ENCODE measurements around the gene SLAMF1. TPM values are rescaled to one million over a fixed set of nuclear protein-coding genes. Genes with fewer than 3 reads are reported as not detected.

Gene SLAMF1
- total and polyA plus RNA-seq, 7 experiments from 2014 or later: 14.6 to 90.3 (median 22.9) TPM

DNA sequence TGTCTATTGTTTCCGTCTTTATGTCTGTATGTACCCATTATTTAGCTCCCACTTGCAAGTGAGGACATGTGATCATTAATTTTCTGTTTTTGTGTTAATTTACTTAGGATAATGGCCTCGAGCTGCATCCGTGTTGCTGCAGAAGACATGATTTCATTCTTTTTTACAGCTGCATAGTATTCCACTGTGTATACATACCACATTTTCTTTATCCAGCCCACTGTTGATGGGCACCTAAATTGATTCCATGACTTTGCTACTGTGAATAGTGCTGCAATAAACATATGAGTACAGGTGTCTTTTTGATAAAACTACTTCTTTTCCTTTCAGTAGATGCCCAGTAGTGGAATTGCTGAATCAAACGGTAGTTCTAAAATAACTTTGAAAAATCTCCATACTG lies 12.7 kb upstream of the SLAMF1 start:
- H3K4me3 ChIP-seq (ENCODE audit: low read length): no peak overlapping the region
- peaks cover 23 to 60% of the 10 kb centered on the region in 2 donors for H3K4me1 ChIP-seq (ENCODE audit: control insufficient read depth in 2 of 2, insufficient read depth in 2 of 2, low read length in 2 of 2)
- no peaks in the 10 kb centered on the region for H3K27me3 ChIP-seq (ENCODE audit: control insufficient read depth in 2 of 2, insufficient read depth in 2 of 2, low read length in 2 of 2)
- Mint-ChIP-seq H3K4me1 (peaks cover 46 to 96% (median 83%) of the 10 kb centered on the region in 7 donors), H3K36me3 (peaks cover 0 to 28% (median 0%) of the 10 kb centered on the region in 5 donors), H3K9me3 (peaks cover 0 to 10% (median 0%) of the 10 kb centered on the region in 11 donors), H3K27me3 (no peaks in the 10 kb centered on the region), H3K27ac (peak overlapping the region in 4 of 9 donors; percentile 15 to 49 (median 36)), H3K4me3 (peak overlapping the region in 1 of 10 donors; percentile 41)
- no peaks in the 10 kb centered on the region for H3K36me3 ChIP-seq (ENCODE audit: control insufficient read depth in 2 of 3, insufficient read depth in 3 of 3, low read length in 3 of 3)
- no peak for DNase-seq
- no peaks in the 10 kb centered on the region for H3K9me3 ChIP-seq (ENCODE audit: control insufficient read depth in 2 of 3, low read length in 3 of 3)
- no peak overlapping the region for H3K27ac ChIP-seq (ENCODE audit: low read depth, low read length)
- CTCF ChIA-PET: no interaction called here
- intact Hi-C loops (cut with micrococcal nuclease): no loop called here
- POLR2A ChIA-PET: interaction anchor here (6.4 kb wide), 1 partner anchor 12 kb away, joined by 63 read pairs; the partner anchor contains the start of gene SLAMF1
- ATAC-seq: no peak

- Mint-ChIP-seq H3K27me3 (no peaks in the 10 kb centered on the region), H3K4me1 (peaks cover 40 to 96% (median 83%) of the 10 kb centered on the region in 7 donors), H3K27ac (peak overlapping the region; percentile 53 to 89 (median 80)), H3K9me3 (peaks cover 0 to 10% (median 0%) of the 10 kb centered on the region in 11 donors), H3K36me3 (peaks cover 0 to 26% (median 0%) of the 10 kb centered on the region in 5 donors), H3K4me3 (peak overlapping the region in 4 of 10 donors; percentile 40 to 60 (median 52))
- Histone ChIP-seq H3K27ac (ENCODE audit: low read depth, low read length) (no peak overlapping the region), H3K27me3 (ENCODE audit: control insufficient read depth in 2 of 2, insufficient read depth in 2 of 2, low read length in 2 of 2) (no peaks in the 10 kb centered on the region), H3K4me1 (ENCODE audit: control insufficient read depth in 2 of 2, insufficient read depth in 2 of 2, low read length in 2 of 2) (peaks cover 15 to 60% of the 10 kb centered on the region in 2 donors), H3K4me3 (ENCODE audit: low read length) (no peak overlapping the region), H3K9me3 (ENCODE audit: control insufficient read depth in 2 of 3, low read length in 3 of 3) (no peaks in the 10 kb centered on the region), H3K36me3 (ENCODE audit: control insufficient read depth in 2 of 3, insufficient read depth in 3 of 3, low read length in 3 of 3) (no peaks in the 10 kb centered on the region)
- DNase-seq (no peak), ATAC-seq (no peak)
- intact Hi-C loops (cut with micrococcal nuclease): no loop called here
- ChIA-PET CTCF (no interaction called here), POLR2A (interaction anchor here (0.7 to 6.4 kb wide), 2 partner anchors 11 to 85 kb away, joined by 3 to 63 read pairs; partner anchors contain the start of gene SLAMF1)
These were observed 12.0 kb upstream of the SLAMF1 start for GRCh38 chr1:160658814-160659193.

DNA sequence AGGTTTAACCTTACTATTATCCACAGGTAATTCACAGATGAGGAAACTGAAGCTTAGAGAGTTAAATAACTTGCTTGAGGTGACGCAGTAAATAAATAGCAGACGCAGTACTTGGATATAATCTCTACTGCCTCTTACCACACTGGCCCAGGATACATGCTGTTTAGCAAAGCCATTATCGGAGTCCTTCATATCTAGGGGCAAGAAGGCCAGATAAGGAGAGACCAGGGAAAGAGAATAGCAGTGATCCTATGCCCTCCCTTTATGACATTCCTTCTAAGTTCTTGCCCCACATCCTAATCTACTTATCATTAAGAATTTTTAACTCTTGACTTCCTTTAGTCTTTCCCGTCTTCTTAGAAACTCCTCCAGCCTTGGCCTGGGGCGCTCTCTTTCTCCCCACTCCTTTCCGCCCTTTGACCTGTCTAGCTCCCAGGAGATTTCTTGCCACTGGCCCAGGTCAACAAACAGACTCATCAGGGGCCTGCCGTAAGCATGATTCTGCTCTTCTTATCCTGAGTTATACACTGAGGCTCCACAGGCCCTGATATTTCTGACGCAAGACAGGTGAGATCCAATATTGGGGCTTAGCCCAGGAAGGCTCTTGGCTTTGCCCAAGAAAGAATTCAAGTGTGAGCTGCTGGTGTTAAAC lies 11.4 kb upstream of the SLAMF1 start:
- CTCF ChIA-PET: no interaction called here
- H3K4me3 Mint-ChIP-seq: peak overlapping the region in 9 of 10 donors; percentile 4 to 61 (median 51)
- Histone ChIP-seq H3K4me1 (ENCODE audit: control insufficient read depth in 2 of 2, insufficient read depth in 2 of 2, low read length in 2 of 2) (peaks cover 10 to 60% of the 10 kb centered on the region in 2 donors), H3K36me3 (ENCODE audit: control insufficient read depth in 2 of 3, insufficient read depth in 3 of 3, low read length in 3 of 3) (no peaks in the 10 kb centered on the region), H3K4me3 (ENCODE audit: low read length) (no peak overlapping the region), H3K27ac (ENCODE audit: low read depth, low read length) (peak overlapping the region; percentile 44), H3K27me3 (ENCODE audit: control insufficient read depth in 2 of 2, insufficient read depth in 2 of 2, low read length in 2 of 2) (no peaks in the 10 kb centered on the region), H3K9me3 (ENCODE audit: control insufficient read depth in 2 of 3, low read length in 3 of 3) (no peaks in the 10 kb centered on the region)
- peak overlapping the region; percentile 55 to 89 (median 83) for H3K27ac Mint-ChIP-seq
- intact Hi-C loops (cut with micrococcal nuclease): no loop called here
- H3K27me3 Mint-ChIP-seq: no peaks in the 10 kb centered on the region
- peaks cover 40 to 96% (median 84%) of the 10 kb centered on the region in 7 donors for H3K4me1 Mint-ChIP-seq
- peaks cover 0 to 26% (median 0%) of the 10 kb centered on the region in 5 donors for H3K36me3 Mint-ChIP-seq
- ATAC-seq (no peak), DNase-seq (no peak)
- peaks cover 0 to 10% (median 0%) of the 10 kb centered on the region in 11 donors for H3K9me3 Mint-ChIP-seq
- POLR2A ChIA-PET: interaction anchor here (0.7 to 6.4 kb wide), 2 partner anchors 10 to 86 kb away, joined by 3 to 63 read pairs; partner anchors contain the start of gene SLAMF1

- ATAC-seq (peak; percentile 29), DNase-seq (peak in 1 of 9 donors; percentile 29)
- ChIA-PET POLR2A (interaction anchor here (6.4 kb wide), 1 partner anchor 9 kb away, joined by 63 read pairs; the partner anchor contains the start of gene SLAMF1), CTCF (no interaction called here)
- H3K27ac ChIP-seq (ENCODE audit: low read depth, low read length): peak overlapping the region; percentile 44
- H3K4me3 ChIP-seq (ENCODE audit: low read length): no peak overlapping the region
- no peaks in the 10 kb centered on the region for H3K27me3 Mint-ChIP-seq
- peak overlapping the region in 9 of 10 donors; percentile 4 to 61 (median 55) for H3K4me3 Mint-ChIP-seq
- H3K27ac Mint-ChIP-seq: peak overlapping the region; percentile 7 to 89 (median 83)
- no peaks in the 10 kb centered on the region for H3K27me3 ChIP-seq (ENCODE audit: control insufficient read depth in 2 of 2, insufficient read depth in 2 of 2, low read length in 2 of 2)
- H3K36me3 ChIP-seq (ENCODE audit: control insufficient read depth in 2 of 3, insufficient read depth in 3 of 3, low read length in 3 of 3): no peaks in the 10 kb centered on the region
- H3K9me3 ChIP-seq (ENCODE audit: control insufficient read depth in 2 of 3, low read length in 3 of 3): no peaks in the 10 kb centered on the region
- intact Hi-C loops (cut with micrococcal nuclease): loop anchor here in 1 of 2 donors (2.0 kb wide), 1 partner anchor 17 kb away; no protein-coding TSS in a partner anchor
- H3K9me3 Mint-ChIP-seq: peaks cover 0 to 10% (median 0%) of the 10 kb centered on the region in 11 donors
- H3K36me3 Mint-ChIP-seq: peaks cover 0 to 26% (median 0%) of the 10 kb centered on the region in 5 donors
- H3K4me1 Mint-ChIP-seq: peaks cover 39 to 96% (median 84%) of the 10 kb centered on the region in 7 donors
- H3K4me1 ChIP-seq (ENCODE audit: control insufficient read depth in 2 of 2, insufficient read depth in 2 of 2, low read length in 2 of 2): peaks cover under 1 to 60% of the 10 kb centered on the region in 2 donors
These were observed 10.5 kb upstream of the SLAMF1 start for GRCh38 chr1:160657250-160657781.

DNA sequence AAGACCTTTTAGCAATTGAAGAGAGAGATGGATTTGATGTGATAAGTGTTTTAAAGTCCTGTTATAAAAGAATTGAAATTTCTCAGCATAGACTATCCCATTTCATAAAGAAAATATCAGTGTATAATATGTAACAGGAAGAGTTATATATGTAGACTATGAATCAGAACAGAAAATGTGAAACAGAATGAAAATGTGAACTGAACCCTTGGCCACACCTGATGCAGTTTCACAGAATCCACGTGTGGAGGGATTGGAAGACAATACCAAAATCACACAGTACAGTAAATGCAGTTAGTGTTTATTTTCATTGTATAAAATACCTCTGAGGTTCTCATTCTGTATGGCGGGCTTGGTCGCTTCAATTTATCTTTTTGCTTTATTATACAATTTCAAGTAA lies 9.9 kb upstream of the SLAMF1 start:
- ATAC-seq (no peak), DNase-seq (no peak)
- H3K36me3 Mint-ChIP-seq: peaks cover 0 to 23% (median 0%) of the 10 kb centered on the region in 5 donors
- H3K9me3 ChIP-seq (ENCODE audit: control insufficient read depth in 2 of 3, low read length in 3 of 3): no peaks in the 10 kb centered on the region
- ChIA-PET POLR2A (interaction anchor here (2.0 kb wide), 1 partner anchor 10 kb away, joined by 9 read pairs; the partner anchor contains the start of gene SLAMF1), CTCF (no interaction called here)
- no peak overlapping the region for H3K27ac ChIP-seq (ENCODE audit: low read depth, low read length)
- peak overlapping the region in 8 of 10 donors; percentile 25 to 61 (median 48) for H3K4me3 Mint-ChIP-seq
- peak overlapping the region in 8 of 9 donors; percentile 1 to 89 (median 70) for H3K27ac Mint-ChIP-seq
- no peak overlapping the region for H3K4me3 ChIP-seq (ENCODE audit: low read length)
- no peaks in the 10 kb centered on the region for H3K27me3 Mint-ChIP-seq
- peaks cover 0 to 65% of the 10 kb centered on the region in 2 donors for H3K4me1 ChIP-seq (ENCODE audit: control insufficient read depth in 2 of 2, insufficient read depth in 2 of 2, low read length in 2 of 2)
- peaks cover 41 to 96% (median 84%) of the 10 kb centered on the region in 7 donors for H3K4me1 Mint-ChIP-seq
- intact Hi-C loops (cut with micrococcal nuclease): loop anchor here in 1 of 2 donors (1.0 to 2.0 kb wide), 2 partner anchors 9 to 18 kb away; partner anchors contain the start of gene SLAMF1
- H3K36me3 ChIP-seq (ENCODE audit: control insufficient read depth in 2 of 3, insufficient read depth in 3 of 3, low read length in 3 of 3): no peaks in the 10 kb centered on the region
- H3K9me3 Mint-ChIP-seq: peaks cover 0 to 10% (median 0%) of the 10 kb centered on the region in 11 donors
- H3K27me3 ChIP-seq (ENCODE audit: control insufficient read depth in 2 of 2, insufficient read depth in 2 of 2, low read length in 2 of 2): no peaks in the 10 kb centered on the region

GRCh38 chr1:160653620-160654016 lies 6.8 kb upstream of the SLAMF1 start:
- Histone ChIP-seq H3K27me3 (ENCODE audit: control insufficient read depth in 2 of 2, insufficient read depth in 2 of 2, low read length in 2 of 2) (no peaks in the 10 kb centered on the region), H3K27ac (ENCODE audit: low read depth, low read length) (peak overlapping the region; percentile 55), H3K36me3 (ENCODE audit: control insufficient read depth in 2 of 3, insufficient read depth in 3 of 3, low read length in 3 of 3) (no peaks in the 10 kb centered on the region), H3K4me3 (ENCODE audit: low read length) (no peak overlapping the region), H3K9me3 (ENCODE audit: control insufficient read depth in 2 of 3, low read length in 3 of 3) (no peaks in the 10 kb centered on the region), H3K4me1 (ENCODE audit: control insufficient read depth in 2 of 2, insufficient read depth in 2 of 2, low read length in 2 of 2) (peaks cover 11 to 68% of the 10 kb centered on the region in 2 donors)
- Mint-ChIP-seq H3K27me3 (no peaks in the 10 kb centered on the region), H3K4me1 (peaks cover 44 to 96% (median 82%) of the 10 kb centered on the region in 7 donors), H3K36me3 (peaks cover 0 to 22% (median 0%) of the 10 kb centered on the region in 5 donors), H3K4me3 (peak overlapping the region in 3 of 10 donors; percentile 5 to 74 (median 36)), H3K9me3 (no peaks in the 10 kb centered on the region), H3K27ac (peak overlapping the region in 8 of 9 donors; percentile 91 to 97 (median 96))
- ATAC-seq: no peak
- CTCF ChIA-PET: interaction anchor here (0.7 kb wide), 1 partner anchor 22 kb away, joined by 4 read pairs; no protein-coding TSS in a partner anchor
- DNase-seq: no peak
- POLR2A ChIA-PET: interaction anchor here (0.6 to 1.2 kb wide), 3 partner anchors 25 to 409 kb away, joined by 4 to 5 read pairs (median 4); no protein-coding TSS in a partner anchor
- intact Hi-C loops (cut with micrococcal nuclease): no loop called here
